C4-2B (cell line): ENCODE results near the gene GRK5.

Experiments used
- CTCF ChIP-seq: fragments of 450-650 bp; conservative IDR thresholded peaks from 2 replicates; pipeline ENCODE4 v1.5.1; 2017; ENCODE audit warnings: mild to moderate bottlenecking
- ZFX ChIP-seq: fragments of 450-650 bp; IDR thresholded peaks from 2 replicates; pipeline ENCODE4 v1.6.1; 2017

- TF ChIP-seq CTCF, result no peak
- TF ChIP-seq ZFX, result no peak
Measured at GRCh38 chr10:119370111-119370741, 162.9 kb downstream of the GRK5 start.
